ENCODE measurements around the gene ARMC2. TPM values are rescaled to one million over a fixed set of nuclear protein-coding genes. Genes with fewer than 3 reads are reported as not detected.

Gene ARMC2
- total and polyA plus RNA-seq, 2 of the 4 experiments (the other 2 are of a cell fraction): 0.72 to 3.9 TPM

GRCh38 chr6:108927927-108928326 lies 79.7 kb downstream of the ARMC2 start:
- Histone ChIP-seq H3K18ac (ENCODE audit: low read depth, low read length) (no peak overlapping the region), H3K4me2 (ENCODE audit: low read depth, low read length) (no peak overlapping the region), H2AFZ (replicated peaks; ENCODE audit: low read length, poor library complexity) (no peak overlapping the region), H2BK120ac (ENCODE audit: low read depth, low read length) (no peak overlapping the region), H2AK9ac (replicated peaks; ENCODE audit: low read depth, low read length, poor library complexity) (no peak overlapping the region), H4K5ac (ENCODE audit: low read depth, low read length) (no peak overlapping the region), H3K14ac (replicated peaks; ENCODE audit: low read depth, low read length) (no peak overlapping the region), H4K20me1 (ENCODE audit: insufficient read depth, low read length) (no peaks in the 10 kb centered on the region), H3K79me1 (ENCODE audit: low read depth in 1 of 2, low read length in 2 of 2) (no peaks in the 10 kb centered on the region), H4K8ac (ENCODE audit: low read depth in 2 of 2, low read length in 2 of 2) (no peak overlapping the region), H3K23ac (ENCODE audit: low read depth, low read length) (no peak overlapping the region), H2BK5ac (ENCODE audit: low read depth, low read length, poor library complexity, severe bottlenecking) (no peak overlapping the region), H4K91ac (ENCODE audit: insufficient read depth, low read depth, low read length) (no peak overlapping the region), H3K27me3 (ENCODE audit: control insufficient read depth, insufficient read depth, low read length) (peaks cover 3% of the 10 kb centered on the region; the same call in 1 of the 2 replicates), H3K36me3 (ENCODE audit: control insufficient read depth, insufficient read depth, low read length) (no peaks in the 10 kb centered on the region), H3K27ac (ENCODE audit: insufficient read depth, low read length) (no peak overlapping the region), H3K9me1 (ENCODE audit: insufficient read depth, low read length) (no peaks in the 10 kb centered on the region), H2AK5ac (ENCODE audit: low read depth, low read length) (no peak overlapping the region), H3K9ac (ENCODE audit: low read depth, low read length) (no peak overlapping the region), H3K4me3 (ENCODE audit: insufficient read depth, low read depth, low read length) (no peak overlapping the region), H3K9me3 (ENCODE audit: control insufficient read depth, insufficient read depth, low read length) (no peaks in the 10 kb centered on the region), H3K4ac (ENCODE audit: low read depth, low read length) (no peak overlapping the region), H3K56ac (ENCODE audit: extremely low read depth, insufficient read depth, low read length) (no peak overlapping the region), H3K4me1 (ENCODE audit: control insufficient read depth, insufficient read depth, low read length) (no peaks in the 10 kb centered on the region; the same call in 1 of the 2 replicates), H2BK20ac (ENCODE audit: low read depth, low read length) (no peak overlapping the region), H2BK15ac (ENCODE audit: low read depth, low read length) (no peak overlapping the region)
- TF ChIP-seq CTCF (conservative IDR thresholded peaks at IDR 0.05; ENCODE audit: low read depth, low read length): no peak
- TF ChIP-seq, protein P1, sequence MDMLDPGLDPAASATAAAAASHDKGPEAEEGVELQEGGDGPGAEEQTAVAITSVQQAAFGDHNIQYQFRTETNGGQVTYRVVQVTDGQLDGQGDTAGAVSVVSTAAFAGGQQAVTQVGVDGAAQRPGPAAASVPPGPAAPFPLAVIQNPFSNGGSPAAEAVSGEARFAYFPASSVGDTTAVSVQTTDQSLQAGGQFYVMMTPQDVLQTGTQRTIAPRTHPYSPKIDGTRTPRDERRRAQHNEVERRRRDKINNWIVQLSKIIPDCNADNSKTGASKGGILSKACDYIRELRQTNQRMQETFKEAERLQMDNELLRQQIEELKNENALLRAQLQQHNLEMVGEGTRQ (IDR thresholded peaks at IDR 0.05; ENCODE audit: low read depth, low read length): no peak
- no peak for TF ChIP-seq RFX5 (IDR thresholded peaks at IDR 0.05; ENCODE audit: low read depth, low read length)
- no TSS peak for BruUV-seq (replicated peaks)
- dilution Hi-C loops (cut with HindIII; ENCODE audit: low sequenced_read_pairs, unreplicated experiment): no loop called here
- in situ Hi-C loops (cut with MboI; ENCODE audit: low sequenced_read_pairs): no loop called here
- WGBS, 2 experiments (ENCODE audit: extremely low coverage in 2 of 2, insufficient read length in 1 of 2): no CpG with 5 or more reads among the region's 5 CpGs
- DNase-seq: no peak
- intact Hi-C loops (cut with micrococcal nuclease): no loop called here
- POLR2A ChIA-PET (ENCODE audit: unreplicated experiment): no interaction called here
- ATAC-seq (ENCODE audit: low read depth): no peak
- CTCF ChIA-PET: no interaction called here
